ENCODE results near the gene MGRN1. TPM values are rescaled to one million over a fixed set of nuclear protein-coding genes. Genes with fewer than 3 reads are reported as not detected.
"Not testable (repeated sequence)": the region's sequence is repeated elsewhere in the genome, so short reads cannot be mapped to it uniquely, and the experiment has no call there.

MGRN1 gene
- total RNA-seq, 5 donors from 2014 or later (not counting 1 experiment from before 2014, with no cell fraction given) = 63.1 to 76.8 (median 72.2) TPM

- Histone ChIP-seq H3K4me3 (ENCODE audit: control insufficient read depth in 1 of 2, extremely low read depth in 1 of 2, low read length in 1 of 2) (no peak overlapping the region), H3K36me3 (ENCODE audit: control insufficient read depth in 2 of 2, extremely low read depth in 1 of 2, insufficient read depth in 1 of 2, low read length in 1 of 2) (peaks cover 8 to 29% of the 10 kb centered on the region in 2 donors), H3K9me3 (no peaks in the 10 kb centered on the region), H3K27ac (ENCODE audit: low read length) (no peak overlapping the region), H3K4me1 (ENCODE audit: control insufficient read depth in 1 of 2, extremely low read depth in 1 of 2, insufficient read depth in 2 of 2, low read length in 2 of 2) (peaks cover 13 to 49% of the 10 kb centered on the region in 2 experiments), H3K27me3 (replicated peaks in 1 of 2; ENCODE audit: control insufficient read depth in 2 of 2, extremely low read depth in 1 of 2, insufficient read depth in 2 of 2, low read length in 1 of 2) (no peaks in the 10 kb centered on the region)
- ChIA-PET POLR2A (interaction anchor here in 1 of 2 donors (0.7 kb wide), 1 partner anchor 19 kb away, joined by 4 read pairs; no protein-coding TSS in a partner anchor), CTCF (interaction anchor here in 1 of 2 donors (0.8 kb wide), 1 partner anchor 25 kb away, joined by 3 read pairs; the partner anchor contains the start of gene MGRN1)
- Mint-ChIP-seq H3K27ac (peak overlapping the region in 1 of 2 donors; percentile 52), H3K4me1 (peaks cover 37 to 47% (median 42%) of the 10 kb centered on the region in 3 donors), H3K36me3 (peaks cover 13% of the 10 kb centered on the region), H3K27me3 (no peaks in the 10 kb centered on the region), H3K4me3 (peak overlapping the region in 1 of 3 donors; percentile 36), H3K9me3 (no peaks in the 10 kb centered on the region)
- WGBS (ENCODE audit: insufficient coverage) = over 99% methylated on average over 9 of the region's 13 CpGs
- DNase-seq = no peak
- ATAC-seq (replicated peaks in 1 of 4) = no peak
Observed at GRCh38 chr16:4648917-4649316, 24.3 kb downstream of the MGRN1 start.

GRCh38 chr16:4649744-4650442, 25.3 kb downstream of the MGRN1 start:
- H3K4me3 ChIP-seq (ENCODE audit: control insufficient read depth in 1 of 2, extremely low read depth in 1 of 2, low read length in 1 of 2) = no peak overlapping the region
- no peaks in the 10 kb centered on the region for H3K27me3 ChIP-seq (replicated peaks in 1 of 2; ENCODE audit: control insufficient read depth in 2 of 2, extremely low read depth in 1 of 2, insufficient read depth in 2 of 2, low read length in 1 of 2)
- peaks cover 13 to 49% of the 10 kb centered on the region in 2 experiments for H3K4me1 ChIP-seq (ENCODE audit: control insufficient read depth in 1 of 2, extremely low read depth in 1 of 2, insufficient read depth in 2 of 2, low read length in 2 of 2)
- Mint-ChIP-seq H3K4me1 (peaks cover 37 to 47% (median 42%) of the 10 kb centered on the region in 3 donors), H3K36me3 (peaks cover 13% of the 10 kb centered on the region), H3K9me3 (no peaks in the 10 kb centered on the region), H3K4me3 (peak overlapping the region in 1 of 3 donors; percentile 51), H3K27me3 (no peaks in the 10 kb centered on the region), H3K27ac (peak overlapping the region; percentile 56 to 61)
- peaks cover 8 to 39% of the 10 kb centered on the region in 2 donors for H3K36me3 ChIP-seq (ENCODE audit: control insufficient read depth in 2 of 2, extremely low read depth in 1 of 2, insufficient read depth in 1 of 2, low read length in 1 of 2)
- CTCF ChIA-PET = interaction anchor here (0.5 to 1.5 kb wide), 7 partner anchors 18 to 853 kb away, joined by 3 to 8 read pairs (median 5); partner anchors contain the start of gene MGRN1 (in 2 of the 2)
- H3K27ac ChIP-seq (ENCODE audit: low read length) = no peak overlapping the region
- no peaks in the 10 kb centered on the region for H3K9me3 ChIP-seq
- DNase-seq (peak in 7 of 35 experiments; percentile 15 to 32 (median 19)), ATAC-seq (replicated peaks in 1 of 4) (peak in 3 of 4 experiments; percentile 23 to 43 (median 36))
- POLR2A ChIA-PET = interaction anchor here in 1 of 2 donors (0.7 kb wide), 1 partner anchor 17 kb away, joined by 4 read pairs; no protein-coding TSS in a partner anchor
- WGBS (ENCODE audit: insufficient coverage) = 98% methylated on average over 10 of the region's 25 CpGs

- H3K27me3 Mint-ChIP-seq; H3K9me3 ChIP-seq; H3K9me3 Mint-ChIP-seq; POLR2A ChIA-PET; H3K4me3 ChIP-seq (ENCODE audit: control insufficient read depth in 1 of 2, extremely low read depth in 1 of 2, low read length in 1 of 2); H3K27ac ChIP-seq (ENCODE audit: low read length); H3K27me3 ChIP-seq (replicated peaks in 1 of 2; ENCODE audit: control insufficient read depth in 2 of 2, extremely low read depth in 1 of 2, insufficient read depth in 2 of 2, low read length in 1 of 2): not testable (repeated sequence)
- CTCF ChIA-PET = interaction anchor here (0.5 to 1.5 kb wide), 4 partner anchors 19 to 145 kb away, joined by 5 to 8 read pairs (median 6); partner anchors contain the start of gene MGRN1 (in 1 of the 2)
- peaks cover 8 to 43% of the 10 kb centered on the region in 2 donors for H3K36me3 ChIP-seq (ENCODE audit: control insufficient read depth in 2 of 2, extremely low read depth in 1 of 2, insufficient read depth in 1 of 2, low read length in 1 of 2)
- H3K4me1 ChIP-seq (ENCODE audit: control insufficient read depth in 1 of 2, extremely low read depth in 1 of 2, insufficient read depth in 2 of 2, low read length in 2 of 2) = peaks cover 13 to 45% of the 10 kb centered on the region in 2 experiments
- Mint-ChIP-seq H3K4me3 (peak overlapping the region in 1 of 3 donors; percentile 51), H3K36me3 (peaks cover 13% of the 10 kb centered on the region), H3K27ac (peak overlapping the region in 1 of 2 donors; percentile 61), H3K4me1 (peaks cover 34 to 42% (median 38%) of the 10 kb centered on the region in 3 donors)
- 85% methylated on average over 7 of the region's 15 CpGs for WGBS (ENCODE audit: insufficient coverage)
- ATAC-seq (replicated peaks in 1 of 4) (peak; percentile 63 to 71 (median 65)), DNase-seq (peak; percentile 47 to 88 (median 70))
Observed at GRCh38 chr16:4650443-4651074, 25.9 kb downstream of the MGRN1 start.

GRCh38 chr16:4651827-4652226, 27.2 kb downstream of the MGRN1 start:
- Histone ChIP-seq H3K4me1 (ENCODE audit: control insufficient read depth in 1 of 2, extremely low read depth in 1 of 2, insufficient read depth in 2 of 2, low read length in 2 of 2) (peaks cover 13 to 33% of the 10 kb centered on the region in 2 experiments), H3K4me3 (ENCODE audit: control insufficient read depth in 1 of 2, extremely low read depth in 1 of 2, low read length in 1 of 2) (no peak overlapping the region), H3K27ac (ENCODE audit: low read length) (no peak overlapping the region), H3K27me3 (replicated peaks in 1 of 2; ENCODE audit: control insufficient read depth in 2 of 2, extremely low read depth in 1 of 2, insufficient read depth in 2 of 2, low read length in 1 of 2) (no peaks in the 10 kb centered on the region), H3K36me3 (ENCODE audit: control insufficient read depth in 2 of 2, extremely low read depth in 1 of 2, insufficient read depth in 1 of 2, low read length in 1 of 2) (peaks cover 15 to 49% of the 10 kb centered on the region in 2 donors), H3K9me3 (no peaks in the 10 kb centered on the region)
- 95% methylated on average over 13 of the region's 13 CpGs for WGBS (ENCODE audit: insufficient coverage)
- Mint-ChIP-seq H3K4me3 (no peak overlapping the region), H3K27ac (no peak overlapping the region), H3K9me3 (no peaks in the 10 kb centered on the region), H3K36me3 (peaks cover 17% of the 10 kb centered on the region), H3K4me1 (peaks cover 25 to 36% (median 29%) of the 10 kb centered on the region in 3 donors), H3K27me3 (no peaks in the 10 kb centered on the region)
- ChIA-PET POLR2A (interaction anchor here in 1 of 2 donors (0.7 kb wide), 1 partner anchor 813 kb away, joined by 3 read pairs; no protein-coding TSS in a partner anchor), CTCF (interaction anchor here in 1 of 2 donors (0.6 kb wide), 1 partner anchor 16 kb away, joined by 3 read pairs; no protein-coding TSS in a partner anchor)
- DNase-seq (no peak), ATAC-seq (replicated peaks in 1 of 4) (no peak)

- CTCF ChIA-PET = no interaction called here
- H3K9me3 Mint-ChIP-seq = no peaks in the 10 kb centered on the region
- H3K4me1 ChIP-seq (ENCODE audit: control insufficient read depth in 1 of 2, extremely low read depth in 1 of 2, insufficient read depth in 2 of 2, low read length in 2 of 2) = peaks cover 8 to 26% of the 10 kb centered on the region in 2 experiments
- no peak overlapping the region for H3K27ac Mint-ChIP-seq
- no peak overlapping the region for H3K4me3 ChIP-seq (ENCODE audit: control insufficient read depth in 1 of 2, extremely low read depth in 1 of 2, low read length in 1 of 2)
- H3K9me3 ChIP-seq = no peaks in the 10 kb centered on the region
- peaks cover 18 to 28% (median 22%) of the 10 kb centered on the region in 3 donors for H3K4me1 Mint-ChIP-seq
- H3K27me3 Mint-ChIP-seq = no peaks in the 10 kb centered on the region
- H3K36me3 Mint-ChIP-seq = peaks cover 17% of the 10 kb centered on the region
- 98% methylated on average over 18 of the region's 25 CpGs for WGBS (ENCODE audit: insufficient coverage)
- no peak for ATAC-seq (replicated peaks in 1 of 4)
- peaks cover 17 to 49% of the 10 kb centered on the region in 2 donors for H3K36me3 ChIP-seq (ENCODE audit: control insufficient read depth in 2 of 2, extremely low read depth in 1 of 2, insufficient read depth in 1 of 2, low read length in 1 of 2)
- POLR2A ChIA-PET = no interaction called here
- no peak overlapping the region for H3K4me3 Mint-ChIP-seq
- no peak for DNase-seq
- no peak overlapping the region for H3K27ac ChIP-seq (ENCODE audit: low read length)
- no peaks in the 10 kb centered on the region for H3K27me3 ChIP-seq (replicated peaks in 1 of 2; ENCODE audit: control insufficient read depth in 2 of 2, extremely low read depth in 1 of 2, insufficient read depth in 2 of 2, low read length in 1 of 2)
Observed at GRCh38 chr16:4652561-4652960, 27.9 kb downstream of the MGRN1 start.
